ENCODE measurements around the gene NKTR. TPM values are rescaled to one million over a fixed set of nuclear protein-coding genes. Genes with fewer than 3 reads are reported as not detected.

NKTR gene
- total and polyA plus RNA-seq, 2 of the 13 experiments (the other 11 are each of a cell fraction or from before 2014, with no cell fraction given) = 41.3 to 59.6 TPM

- TF ChIP-seq MIXL1 (CRISPR knock-in tag; IDR thresholded peaks at IDR 0.05) (no peak), PAF1 (CRISPR knock-in tag; IDR thresholded peaks at IDR 0.05) (no peak), ZNF839 (CRISPR knock-in tag; IDR thresholded peaks at IDR 0.05; ENCODE audit: borderline replicate concordance) (no peak), ETV6 (CRISPR knock-in tag; conservative IDR thresholded peaks at IDR 0.05) (no peak), MTA1 (CRISPR knock-in tag; IDR thresholded peaks at IDR 0.05; ENCODE audit: borderline replicate concordance) (no peak), ZNF775 (CRISPR knock-in tag; IDR thresholded peaks at IDR 0.05; ENCODE audit: borderline replicate concordance) (no peak), PBX3 (CRISPR knock-in tag; IDR thresholded peaks at IDR 0.05; ENCODE audit: borderline replicate concordance) (no peak), HMGA1 (CRISPR knock-in tag; conservative IDR thresholded peaks at IDR 0.05) (no peak), ZNF280B (CRISPR knock-in tag; IDR thresholded peaks at IDR 0.05; ENCODE audit: borderline replicate concordance) (no peak), TAF1 (CRISPR knock-in tag; IDR thresholded peaks at IDR 0.05) (no peak), RFX3 (CRISPR knock-in tag; IDR thresholded peaks at IDR 0.05) (no peak), IRF2 (CRISPR knock-in tag; IDR thresholded peaks at IDR 0.05) (no peak), ZNF674 (CRISPR knock-in tag; IDR thresholded peaks at IDR 0.05; ENCODE audit: low read depth) (no peak), MAFG (CRISPR knock-in tag; IDR thresholded peaks at IDR 0.05) (no peak), ZNF281 (CRISPR knock-in tag; IDR thresholded peaks at IDR 0.05; ENCODE audit: borderline replicate concordance) (no peak)
- Histone ChIP-seq H3K4me1 (ENCODE audit: insufficient read depth, low read length) (peaks cover 5% of the 10 kb centered on the region; the same call in 1 of the 2 replicates), H3K27me3 (ENCODE audit: control insufficient read depth in 1 of 2, insufficient read depth in 2 of 2, low read length in 2 of 2) (peaks cover 2 to 54% of the 10 kb centered on the region in 2 experiments; a peak in 3 of 5 replicates), H4K20me1 (ENCODE audit: insufficient read depth, low read length) (no peaks in the 10 kb centered on the region), H3K27ac (ENCODE audit: extremely low read length, insufficient read depth, low read length) (no peak overlapping the region), H3K36me3 (replicated peaks in 1 of 2; ENCODE audit: control insufficient read depth in 1 of 2, insufficient read depth in 2 of 2, low read length in 2 of 2) (no peaks in the 10 kb centered on the region), H3K9me3 (ENCODE audit: low read length) (no peaks in the 10 kb centered on the region), H3K9ac (ENCODE audit: insufficient read depth, low read depth, low read length) (no peak overlapping the region), H3K79me2 (ENCODE audit: insufficient read depth, low read length) (no peaks in the 10 kb centered on the region), H2AFZ (ENCODE audit: low read length) (no peak overlapping the region), H3K4me3 (replicated peaks in 1 of 3; ENCODE audit: insufficient read depth in 1 of 3, low read depth in 2 of 3, low read length in 3 of 3) (no peak overlapping the region), H3K4me2 (ENCODE audit: low read depth, low read length) (no peak overlapping the region)
- BruUV-seq (replicated peaks) = no TSS peak
- FAIRE-seq (no peak), ATAC-seq (no peak), DNase-seq (ENCODE audit: low spot score) (no peak)
- ChIA-PET CTCF (ENCODE audit: low intra/inter-chr PET ratio, low total read pairs) (no interaction called here), POLR2A (no interaction called here)
- intact Hi-C loops (cut with micrococcal nuclease; ENCODE audit: unreplicated experiment) = no loop called here
- WGBS (ENCODE audit: low lambda C conversion rate) = 51% methylated on average over 9 of the region's 15 CpGs
- in situ Hi-C loops (cut with HindIII; ENCODE audit: extremely low pct_ligation_motif_present, low pct_unique_long_range_greater_than_20kb) = no loop called here
Measured at GRCh38 chr3:42688016-42688415, 87.5 kb downstream of the NKTR start.
